Measurements from ENCODE around the gene GAPDHS.

- TF ChIP-seq CTCF (IDR thresholded peaks at IDR 0.05 in 4 of 5, conservative IDR thresholded peaks at IDR 0.05 in 1 of 5) (no peak), POLR2A (IDR thresholded peaks at IDR 0.05) (no peak)
Measured at GRCh38 chr19:35518313-35518712, 14.9 kb upstream of the GAPDHS start.
